Neural crest cell (in vitro differentiated cells): ENCODE measurements around the gene CDH18. TPM values are rescaled to one million over a fixed set of nuclear protein-coding genes. Genes with fewer than 3 reads are reported as not detected.
"Not testable (repeated sequence)": the region's sequence is repeated elsewhere in the genome, so short reads cannot be mapped to it uniquely, and the experiment has no call there.

Experiments
- DNase-seq: peaks from one replicate; pipeline ENCODE4 v3.0.0; 2021; ENCODE audit warnings: low read depth, mixed read lengths, low spot score
- H3K27ac Mint-ChIP-seq: one replicate; pipeline ENCODE4 v1.8.0; 2021; ENCODE audit warnings: mild to moderate bottlenecking, mixed read lengths; ENCODE audit not compliant: unreplicated experiment
- H3K27me3 Mint-ChIP-seq: 2 replicates; pipeline ENCODE4 v1.8.0; 2021; ENCODE audit warnings: low read depth, mild to moderate bottlenecking, mixed read lengths
- H3K36me3 Mint-ChIP-seq: 2 replicates; pipeline ENCODE4 v1.8.0; 2021; ENCODE audit warnings: low read depth, mild to moderate bottlenecking, mixed read lengths
- H3K4me1 Mint-ChIP-seq: 2 replicates; pipeline ENCODE4 v1.8.0; 2021; ENCODE audit warnings: mixed read lengths
- H3K4me3 Mint-ChIP-seq: one replicate; pipeline ENCODE4 v1.8.0; 2021; ENCODE audit warnings: mild to moderate bottlenecking, mixed read lengths
- H3K9me3 Mint-ChIP-seq: 2 replicates; pipeline ENCODE4 v1.8.0; 2021; ENCODE audit warnings: mixed read lengths
- CTCF ChIP-seq: fragments of 200-600 bp; sonication (generic); conservative IDR thresholded peaks from 2 replicates; pipeline ENCODE4 v1.5.0; 2021; ENCODE audit warnings: antibody characterized with exemption, mild to moderate bottlenecking
- total RNA-seq: library from RNA; stranded (reverse); gene quantifications from 2 replicates; pipeline ENCODE4 v1.2.1, GENCODE V29; 2021

The CDH18 gene
- total RNA-seq, 1 donor from 2014 or later: 2.2 TPM

GRCh38 chr5:19855031-19855430, 133.0 kb downstream of the CDH18 start:
- Mint-ChIP-seq H3K36me3 (no peaks in the 10 kb centered on the region), H3K27ac (no peak overlapping the region), H3K27me3 (no peaks in the 10 kb centered on the region), H3K9me3 (no peaks in the 10 kb centered on the region), H3K4me3 (no peak overlapping the region), H3K4me1 (no peaks in the 10 kb centered on the region)
- DNase-seq: no peak
- no peak for TF ChIP-seq CTCF

- Mint-ChIP-seq H3K27ac (no peak overlapping the region), H3K36me3 (no peaks in the 10 kb centered on the region), H3K4me1 (no peaks in the 10 kb centered on the region), H3K27me3 (no peaks in the 10 kb centered on the region), H3K4me3 (no peak overlapping the region), H3K9me3 (no peaks in the 10 kb centered on the region)
- DNase-seq: no peak
- no peak for TF ChIP-seq CTCF
Observed at GRCh38 chr5:19853616-19854240, 134.3 kb downstream of the CDH18 start.

GRCh38 chr5:19837536-19838174, 150.3 kb downstream of the CDH18 start:
- no peak for TF ChIP-seq CTCF
- Mint-ChIP-seq H3K27ac (no peak overlapping the region), H3K27me3 (no peaks in the 10 kb centered on the region), H3K4me3 (no peak overlapping the region), H3K4me1 (no peaks in the 10 kb centered on the region), H3K9me3 (peaks cover 7% of the 10 kb centered on the region), H3K36me3 (peaks cover 6% of the 10 kb centered on the region)
- no peak for DNase-seq

GRCh38 chr5:19835442-19835841, 152.6 kb downstream of the CDH18 start:
- Mint-ChIP-seq H3K27ac (no peak overlapping the region), H3K9me3 (peaks cover 13% of the 10 kb centered on the region), H3K4me1 (no peaks in the 10 kb centered on the region), H3K36me3 (peaks cover 8% of the 10 kb centered on the region), H3K27me3 (no peaks in the 10 kb centered on the region), H3K4me3 (no peak overlapping the region)
- no peak for TF ChIP-seq CTCF
- no peak for DNase-seq

- H3K27ac Mint-ChIP-seq, H3K36me3 Mint-ChIP-seq, H3K27me3 Mint-ChIP-seq, H3K4me1 Mint-ChIP-seq, H3K9me3 Mint-ChIP-seq, DNase-seq, H3K4me3 Mint-ChIP-seq: not testable (repeated sequence)
Observed at GRCh38 chr5:19812720-19813119, 175.3 kb downstream of the CDH18 start.

- Mint-ChIP-seq H3K36me3 (no peaks in the 10 kb centered on the region), H3K9me3 (no peaks in the 10 kb centered on the region), H3K4me1 (peaks cover 6% of the 10 kb centered on the region), H3K27ac (no peak overlapping the region), H3K27me3 (no peaks in the 10 kb centered on the region), H3K4me3 (no peak overlapping the region)
- no peak for TF ChIP-seq CTCF
- DNase-seq: no peak
Observed at GRCh38 chr5:19806756-19807155, 181.2 kb downstream of the CDH18 start.
